MCF 10A (cell line): Measurements from ENCODE around the gene PIGU. TPM values are rescaled to one million over a fixed set of nuclear protein-coding genes. Genes with fewer than 3 reads are reported as not detected.

Experiments used
- BruUV-seq: library from RNA; stranded (reverse); fragments of 400-500 nt; replicated peaks from 2 replicates; lab custom pipeline; 2021; lab: Mats Ljungman, UMichigan
- CTCF ChIA-PET: fragments of 300-600 bp; sonication (Branson Sonifier 250); formaldehyde crosslinking; extraction: SDS; loops from one replicate; lab custom pipeline; 2021; ENCODE audit warnings: antibody characterized with exemption, inconsistent platforms; lab: Yijun Ruan, JAX
- POLR2A ChIA-PET: fragments of 300-600, 350-650 bp; sonication (Branson Sonifier 250); formaldehyde crosslinking; extraction: SDS; loops from one replicate; lab custom pipeline; 2020; ENCODE audit warnings: antibody characterized with exemption, inconsistent platforms; lab: Yijun Ruan, JAX
- DNase-seq: peaks from one replicate; pipeline ENCODE4 v3.0.0-alpha.2; 2018; ENCODE audit not compliant: unreplicated experiment
- H3K27ac Mint-ChIP-seq: one replicate; pipeline ENCODE4 v1.8.0; 2022; ENCODE audit warnings: mild to moderate bottlenecking, low read depth, mixed read lengths; ENCODE audit not compliant: unreplicated experiment
- H3K27me3 Mint-ChIP-seq: one replicate; pipeline ENCODE4 v1.8.0; 2022; ENCODE audit warnings: mixed read lengths; ENCODE audit not compliant: insufficient read depth, unreplicated experiment
- H3K36me3 Mint-ChIP-seq: one replicate; pipeline ENCODE4 v1.8.0; 2022; ENCODE audit warnings: mild to moderate bottlenecking, moderate library complexity, mixed read lengths; ENCODE audit not compliant: insufficient read depth, unreplicated experiment
- H3K4me1 Mint-ChIP-seq: one replicate; pipeline ENCODE4 v1.8.0; 2022; ENCODE audit warnings: mixed read lengths; ENCODE audit not compliant: insufficient read depth, unreplicated experiment
- H3K4me3 Mint-ChIP-seq: one replicate; pipeline ENCODE4 v1.8.0; 2022; ENCODE audit warnings: mild to moderate bottlenecking, moderate library complexity, mixed read lengths; ENCODE audit not compliant: unreplicated experiment
- H3K9me3 Mint-ChIP-seq: one replicate; pipeline ENCODE4 v1.8.0; 2022; ENCODE audit warnings: mixed read lengths; ENCODE audit not compliant: unreplicated experiment
- intact Hi-C: fragments of 100-400 bp; cut with micrococcal nuclease; formaldehyde crosslinking; loops from 2 replicates; pipeline ENCODE4 v1.14.1; 2022
- total RNA-seq: library from RNA; stranded (reverse); gene quantifications from 2 replicates; pipeline ENCODE4 v1.2.3, GENCODE V29; 2022
- TF ChIP-seq, protein P1 (sequence below): fragments of 200-600 bp; IDR thresholded peaks from one replicate; pipeline ENCODE4 v1.8.0; 2022; ENCODE audit warnings: antibody characterized with exemption, mild to moderate bottlenecking; ENCODE audit not compliant: unreplicated experiment

PIGU gene
- total RNA-seq, 1 experiment from 2014 or later: 14.5 TPM

DNA sequence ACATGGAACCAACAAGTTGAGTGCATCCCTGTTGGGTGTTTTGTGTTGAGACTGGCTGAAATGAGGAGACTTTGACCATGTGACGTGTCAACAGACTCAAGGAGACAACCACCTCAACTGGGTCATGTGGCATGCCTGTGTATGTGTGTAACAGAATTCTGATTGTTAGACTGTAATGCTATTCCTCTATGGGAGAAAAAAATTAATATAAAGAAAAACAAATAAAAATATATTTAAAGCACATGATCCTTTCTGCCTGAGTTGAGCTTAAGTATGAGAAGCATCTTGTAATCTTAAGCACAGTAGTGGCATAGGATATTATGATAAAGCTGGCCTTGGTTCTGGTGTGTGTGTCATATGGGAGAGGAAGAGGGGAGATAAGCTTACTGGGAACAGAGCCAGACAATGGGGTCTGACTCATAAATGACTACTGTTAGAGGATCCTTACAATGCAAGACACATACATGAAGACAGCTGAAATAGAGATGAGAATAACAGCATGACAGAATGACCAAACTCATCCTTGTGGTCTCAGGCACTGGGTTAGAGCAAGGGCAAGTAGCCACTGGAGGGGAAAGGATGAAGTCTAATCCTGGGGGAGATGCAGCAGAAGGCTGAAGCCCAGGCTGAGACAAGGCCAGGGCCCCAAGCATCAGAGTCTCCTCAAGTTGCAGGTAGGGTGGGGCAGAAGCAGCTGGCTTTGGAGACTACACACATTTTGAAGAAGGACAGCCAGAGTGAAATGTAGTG lies 36.5 kb upstream of the PIGU start:
- CTCF ChIA-PET: interaction anchor here (0.6 to 1.9 kb wide), 8 partner anchors 28 to 381 kb away, joined by 3 to 8 read pairs (median 3); no protein-coding TSS in a partner anchor
- peaks cover 19% of the 10 kb centered on the region for H3K4me1 Mint-ChIP-seq
- DNase-seq: peak; percentile 92
- peak overlapping the region; percentile 6 for H3K27ac Mint-ChIP-seq
- peaks cover 35% of the 10 kb centered on the region for H3K36me3 Mint-ChIP-seq
- BruUV-seq: no TSS peak
- intact Hi-C loops: no loop called here
- H3K9me3 Mint-ChIP-seq: no peaks in the 10 kb centered on the region
- POLR2A ChIA-PET: interaction anchor here (0.5 to 1.7 kb wide), 6 partner anchors 9 to 198 kb away, joined by 3 to 7 read pairs (median 3); partner anchors contain the start of genes DYNLRB1 and TP53INP2
- no peak overlapping the region for H3K4me3 Mint-ChIP-seq
- H3K27me3 Mint-ChIP-seq: no peaks in the 10 kb centered on the region
- TF ChIP-seq, protein P1, sequence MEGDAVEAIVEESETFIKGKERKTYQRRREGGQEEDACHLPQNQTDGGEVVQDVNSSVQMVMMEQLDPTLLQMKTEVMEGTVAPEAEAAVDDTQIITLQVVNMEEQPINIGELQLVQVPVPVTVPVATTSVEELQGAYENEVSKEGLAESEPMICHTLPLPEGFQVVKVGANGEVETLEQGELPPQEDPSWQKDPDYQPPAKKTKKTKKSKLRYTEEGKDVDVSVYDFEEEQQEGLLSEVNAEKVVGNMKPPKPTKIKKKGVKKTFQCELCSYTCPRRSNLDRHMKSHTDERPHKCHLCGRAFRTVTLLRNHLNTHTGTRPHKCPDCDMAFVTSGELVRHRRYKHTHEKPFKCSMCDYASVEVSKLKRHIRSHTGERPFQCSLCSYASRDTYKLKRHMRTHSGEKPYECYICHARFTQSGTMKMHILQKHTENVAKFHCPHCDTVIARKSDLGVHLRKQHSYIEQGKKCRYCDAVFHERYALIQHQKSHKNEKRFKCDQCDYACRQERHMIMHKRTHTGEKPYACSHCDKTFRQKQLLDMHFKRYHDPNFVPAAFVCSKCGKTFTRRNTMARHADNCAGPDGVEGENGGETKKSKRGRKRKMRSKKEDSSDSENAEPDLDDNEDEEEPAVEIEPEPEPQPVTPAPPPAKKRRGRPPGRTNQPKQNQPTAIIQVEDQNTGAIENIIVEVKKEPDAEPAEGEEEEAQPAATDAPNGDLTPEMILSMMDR: no peak

DNA sequence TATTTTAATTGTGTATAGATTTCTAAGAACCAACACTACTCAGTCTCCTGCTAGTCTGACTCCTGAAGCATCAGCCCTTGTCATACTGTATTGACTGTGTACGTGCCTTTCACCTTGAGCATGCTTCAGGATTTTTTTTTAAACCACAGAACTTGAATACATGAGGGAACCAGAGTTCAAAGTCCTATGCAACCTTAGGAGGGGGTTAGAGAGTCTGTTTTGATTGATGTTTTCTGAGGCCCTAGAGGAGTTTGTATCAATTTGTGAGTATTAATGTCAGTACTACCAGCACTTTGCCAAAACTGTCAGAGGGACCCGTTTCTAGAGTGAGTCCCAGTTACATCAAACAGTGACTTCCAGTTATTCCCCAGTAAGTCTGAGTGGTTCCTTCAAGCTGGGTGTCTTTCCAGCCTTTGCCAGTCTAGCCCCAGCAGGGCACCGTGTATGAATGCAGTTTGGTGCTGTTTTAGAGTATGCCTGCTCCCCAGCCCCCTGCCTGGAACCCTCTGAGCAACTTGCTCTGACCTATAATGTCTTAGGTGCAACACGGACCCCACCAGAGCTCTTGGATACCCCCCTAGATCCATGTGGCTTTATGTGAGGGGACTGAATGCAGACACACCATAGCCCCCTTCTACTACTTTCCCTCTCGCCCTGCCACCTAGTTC lies 35.8 kb upstream of the PIGU start:
- TF ChIP-seq, protein P1: no peak
- peaks cover 19% of the 10 kb centered on the region for H3K4me1 Mint-ChIP-seq
- no peak overlapping the region for H3K4me3 Mint-ChIP-seq
- intact Hi-C loops: no loop called here
- ChIA-PET CTCF (interaction anchor here (0.7 to 1.9 kb wide), 4 partner anchors 18 to 134 kb away, joined by 3 to 8 read pairs (median 4); no protein-coding TSS in a partner anchor), POLR2A (interaction anchor here (1.7 kb wide), 1 partner anchor 9 kb away, joined by 7 read pairs; the partner anchor contains the start of gene TP53INP2)
- no peaks in the 10 kb centered on the region for H3K9me3 Mint-ChIP-seq
- BruUV-seq: no TSS peak
- no peaks in the 10 kb centered on the region for H3K27me3 Mint-ChIP-seq
- no peak for DNase-seq
- peaks cover 33% of the 10 kb centered on the region for H3K36me3 Mint-ChIP-seq
- H3K27ac Mint-ChIP-seq: peak overlapping the region; percentile 6

DNA sequence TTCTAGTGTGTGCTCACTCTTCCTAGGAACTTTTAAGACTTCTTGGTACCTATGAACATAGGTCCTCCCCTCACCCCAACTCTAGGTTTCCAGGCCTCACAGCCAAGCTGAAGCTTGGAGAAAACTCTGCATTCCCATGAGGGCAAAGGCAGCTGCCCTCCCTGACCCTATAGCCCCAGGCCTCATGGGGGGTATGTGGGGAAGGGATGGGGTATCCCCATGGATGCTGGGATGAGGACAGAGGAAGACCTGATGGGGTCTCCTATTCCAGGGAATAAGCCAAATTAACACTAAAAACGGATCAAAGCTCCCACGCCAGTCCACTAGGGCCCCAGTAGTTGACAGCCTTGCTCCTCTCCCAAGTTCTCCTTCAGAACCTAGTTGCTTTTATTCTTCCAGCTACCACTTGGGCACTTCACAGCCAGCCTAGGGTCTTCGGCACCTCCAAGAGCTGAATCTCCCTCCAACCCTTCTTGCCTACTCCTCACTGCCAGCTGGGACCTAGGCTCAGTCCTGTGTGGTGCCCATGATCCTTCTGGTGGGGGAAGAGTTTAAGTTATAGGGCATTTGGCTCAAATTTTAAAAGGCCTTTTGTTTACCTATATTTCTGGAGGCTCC lies 35.0 kb upstream of the PIGU start:
- DNase-seq: no peak
- Mint-ChIP-seq H3K27me3 (no peaks in the 10 kb centered on the region), H3K4me3 (no peak overlapping the region), H3K9me3 (no peaks in the 10 kb centered on the region), H3K4me1 (peaks cover 19% of the 10 kb centered on the region), H3K27ac (no peak overlapping the region), H3K36me3 (peaks cover 26% of the 10 kb centered on the region)
- BruUV-seq: no TSS peak
- POLR2A ChIA-PET: interaction anchor here (1.2 kb wide), 1 partner anchor 133 kb away, joined by 3 read pairs; no protein-coding TSS in a partner anchor
- TF ChIP-seq, protein P1: no peak
- CTCF ChIA-PET: interaction anchor here (1.1 to 1.6 kb wide), 2 partner anchors 18 to 134 kb away, joined by 5 read pairs; no protein-coding TSS in a partner anchor
- intact Hi-C loops: no loop called here
